ENCODE measurements around the gene LPXN.

DNA sequence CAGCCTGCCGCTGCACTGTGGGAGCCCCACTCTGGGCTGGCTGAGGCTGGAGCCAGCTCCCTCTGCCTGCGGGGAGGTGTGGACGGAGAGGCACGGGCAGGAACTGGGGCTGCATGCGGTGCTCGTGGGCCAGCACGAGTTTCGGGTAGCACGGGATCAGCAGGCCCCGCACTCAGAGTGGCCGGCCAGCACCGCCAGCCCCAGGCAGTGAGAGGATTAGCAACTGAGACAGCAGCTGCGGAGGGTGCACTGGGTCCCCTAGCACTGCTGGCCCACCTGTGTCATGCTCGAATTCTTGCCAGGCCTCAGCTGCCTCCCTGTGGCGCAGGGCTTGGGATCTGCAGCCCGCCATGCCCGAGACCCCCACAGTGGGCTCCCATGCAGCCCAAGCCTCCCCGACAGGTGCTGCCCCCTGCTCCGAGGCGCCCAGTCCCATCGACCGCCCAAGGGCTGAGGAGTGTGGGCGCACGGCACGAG lies 43.8 kb downstream of the LPXN start:
- TF ChIP-seq, protein P1, sequence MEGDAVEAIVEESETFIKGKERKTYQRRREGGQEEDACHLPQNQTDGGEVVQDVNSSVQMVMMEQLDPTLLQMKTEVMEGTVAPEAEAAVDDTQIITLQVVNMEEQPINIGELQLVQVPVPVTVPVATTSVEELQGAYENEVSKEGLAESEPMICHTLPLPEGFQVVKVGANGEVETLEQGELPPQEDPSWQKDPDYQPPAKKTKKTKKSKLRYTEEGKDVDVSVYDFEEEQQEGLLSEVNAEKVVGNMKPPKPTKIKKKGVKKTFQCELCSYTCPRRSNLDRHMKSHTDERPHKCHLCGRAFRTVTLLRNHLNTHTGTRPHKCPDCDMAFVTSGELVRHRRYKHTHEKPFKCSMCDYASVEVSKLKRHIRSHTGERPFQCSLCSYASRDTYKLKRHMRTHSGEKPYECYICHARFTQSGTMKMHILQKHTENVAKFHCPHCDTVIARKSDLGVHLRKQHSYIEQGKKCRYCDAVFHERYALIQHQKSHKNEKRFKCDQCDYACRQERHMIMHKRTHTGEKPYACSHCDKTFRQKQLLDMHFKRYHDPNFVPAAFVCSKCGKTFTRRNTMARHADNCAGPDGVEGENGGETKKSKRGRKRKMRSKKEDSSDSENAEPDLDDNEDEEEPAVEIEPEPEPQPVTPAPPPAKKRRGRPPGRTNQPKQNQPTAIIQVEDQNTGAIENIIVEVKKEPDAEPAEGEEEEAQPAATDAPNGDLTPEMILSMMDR (IDR thresholded peaks at IDR 0.05) = no peak
- no peak for TF ChIP-seq TCF7L2 (IDR thresholded peaks at IDR 0.05; ENCODE audit: low read depth, low read length)
- TF ChIP-seq, protein P2, sequence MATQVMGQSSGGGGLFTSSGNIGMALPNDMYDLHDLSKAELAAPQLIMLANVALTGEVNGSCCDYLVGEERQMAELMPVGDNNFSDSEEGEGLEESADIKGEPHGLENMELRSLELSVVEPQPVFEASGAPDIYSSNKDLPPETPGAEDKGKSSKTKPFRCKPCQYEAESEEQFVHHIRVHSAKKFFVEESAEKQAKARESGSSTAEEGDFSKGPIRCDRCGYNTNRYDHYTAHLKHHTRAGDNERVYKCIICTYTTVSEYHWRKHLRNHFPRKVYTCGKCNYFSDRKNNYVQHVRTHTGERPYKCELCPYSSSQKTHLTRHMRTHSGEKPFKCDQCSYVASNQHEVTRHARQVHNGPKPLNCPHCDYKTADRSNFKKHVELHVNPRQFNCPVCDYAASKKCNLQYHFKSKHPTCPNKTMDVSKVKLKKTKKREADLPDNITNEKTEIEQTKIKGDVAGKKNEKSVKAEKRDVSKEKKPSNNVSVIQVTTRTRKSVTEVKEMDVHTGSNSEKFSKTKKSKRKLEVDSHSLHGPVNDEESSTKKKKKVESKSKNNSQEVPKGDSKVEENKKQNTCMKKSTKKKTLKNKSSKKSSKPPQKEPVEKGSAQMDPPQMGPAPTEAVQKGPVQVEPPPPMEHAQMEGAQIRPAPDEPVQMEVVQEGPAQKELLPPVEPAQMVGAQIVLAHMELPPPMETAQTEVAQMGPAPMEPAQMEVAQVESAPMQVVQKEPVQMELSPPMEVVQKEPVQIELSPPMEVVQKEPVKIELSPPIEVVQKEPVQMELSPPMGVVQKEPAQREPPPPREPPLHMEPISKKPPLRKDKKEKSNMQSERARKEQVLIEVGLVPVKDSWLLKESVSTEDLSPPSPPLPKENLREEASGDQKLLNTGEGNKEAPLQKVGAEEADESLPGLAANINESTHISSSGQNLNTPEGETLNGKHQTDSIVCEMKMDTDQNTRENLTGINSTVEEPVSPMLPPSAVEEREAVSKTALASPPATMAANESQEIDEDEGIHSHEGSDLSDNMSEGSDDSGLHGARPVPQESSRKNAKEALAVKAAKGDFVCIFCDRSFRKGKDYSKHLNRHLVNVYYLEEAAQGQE (IDR thresholded peaks at IDR 0.05; ENCODE audit: insufficient read depth in 1 of 2, low read depth in 2 of 2, low read length in 1 of 2) = no peak

Data from Panc1 (cell line).